ENCODE results near the gene STX3.
"Not testable (repeated sequence)": the region's sequence is repeated elsewhere in the genome, so short reads cannot be mapped to it uniquely, and the experiment has no call there.

STX3 gene

DNA sequence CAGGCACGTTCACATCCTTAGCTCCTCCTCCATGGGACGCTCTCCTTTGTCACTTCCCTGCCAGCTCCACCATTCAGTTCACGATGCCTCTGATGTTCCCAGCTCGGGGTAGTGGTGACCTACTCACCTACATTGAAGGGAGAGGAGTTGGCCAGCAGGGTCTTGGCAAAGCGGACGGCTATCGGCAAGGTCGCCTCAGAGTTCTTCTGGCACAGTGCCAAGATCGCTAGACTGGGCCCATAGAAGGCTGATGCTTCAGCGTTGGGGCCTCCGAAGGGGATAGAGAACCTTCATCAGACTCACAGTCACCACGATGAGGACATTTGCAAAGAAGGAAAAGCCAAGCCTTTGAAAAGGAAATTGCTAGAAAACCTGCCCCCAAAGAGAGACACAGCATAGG, 87.1 kb downstream of the STX3 start:
- H3K27ac ChIP-seq (replicated peaks), result no peak overlapping the region
- no peak overlapping the region for H3K4me3 ChIP-seq (replicated peaks; ENCODE audit: insufficient read depth, low read length)
- no peaks in the 10 kb centered on the region for H3K27me3 ChIP-seq (ENCODE audit: insufficient read depth, poor library complexity, severe bottlenecking)
- TF ChIP-seq SPI1 (IDR thresholded peaks at IDR 0.05; ENCODE audit: borderline replicate concordance, low read depth) (no peak), POLR2AphosphoS5 (IDR thresholded peaks at IDR 0.05; ENCODE audit: low read depth) (no peak), GABPA (IDR thresholded peaks at IDR 0.05; ENCODE audit: low read depth) (no peak), CTCF (IDR thresholded peaks at IDR 0.05; ENCODE audit: insufficient read depth, low read length) (no peak)
- TF ChIP-seq, protein P1, sequence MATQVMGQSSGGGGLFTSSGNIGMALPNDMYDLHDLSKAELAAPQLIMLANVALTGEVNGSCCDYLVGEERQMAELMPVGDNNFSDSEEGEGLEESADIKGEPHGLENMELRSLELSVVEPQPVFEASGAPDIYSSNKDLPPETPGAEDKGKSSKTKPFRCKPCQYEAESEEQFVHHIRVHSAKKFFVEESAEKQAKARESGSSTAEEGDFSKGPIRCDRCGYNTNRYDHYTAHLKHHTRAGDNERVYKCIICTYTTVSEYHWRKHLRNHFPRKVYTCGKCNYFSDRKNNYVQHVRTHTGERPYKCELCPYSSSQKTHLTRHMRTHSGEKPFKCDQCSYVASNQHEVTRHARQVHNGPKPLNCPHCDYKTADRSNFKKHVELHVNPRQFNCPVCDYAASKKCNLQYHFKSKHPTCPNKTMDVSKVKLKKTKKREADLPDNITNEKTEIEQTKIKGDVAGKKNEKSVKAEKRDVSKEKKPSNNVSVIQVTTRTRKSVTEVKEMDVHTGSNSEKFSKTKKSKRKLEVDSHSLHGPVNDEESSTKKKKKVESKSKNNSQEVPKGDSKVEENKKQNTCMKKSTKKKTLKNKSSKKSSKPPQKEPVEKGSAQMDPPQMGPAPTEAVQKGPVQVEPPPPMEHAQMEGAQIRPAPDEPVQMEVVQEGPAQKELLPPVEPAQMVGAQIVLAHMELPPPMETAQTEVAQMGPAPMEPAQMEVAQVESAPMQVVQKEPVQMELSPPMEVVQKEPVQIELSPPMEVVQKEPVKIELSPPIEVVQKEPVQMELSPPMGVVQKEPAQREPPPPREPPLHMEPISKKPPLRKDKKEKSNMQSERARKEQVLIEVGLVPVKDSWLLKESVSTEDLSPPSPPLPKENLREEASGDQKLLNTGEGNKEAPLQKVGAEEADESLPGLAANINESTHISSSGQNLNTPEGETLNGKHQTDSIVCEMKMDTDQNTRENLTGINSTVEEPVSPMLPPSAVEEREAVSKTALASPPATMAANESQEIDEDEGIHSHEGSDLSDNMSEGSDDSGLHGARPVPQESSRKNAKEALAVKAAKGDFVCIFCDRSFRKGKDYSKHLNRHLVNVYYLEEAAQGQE (IDR thresholded peaks at IDR 0.05; ENCODE audit: insufficient replicate concordance, low read depth), result no peak
- DNase-seq (ENCODE audit: low read depth in 1 of 2, low spot score in 1 of 2), result no peak

- no peak within 1 kb of the TSS for H3K4me3 ChIP-seq (replicated peaks; ENCODE audit: insufficient read depth, low read length)
- DNase-seq (ENCODE audit: low read depth in 1 of 2, low spot score in 1 of 2), result no peak
- no peaks in the 10 kb centered on the region for H3K27me3 ChIP-seq (ENCODE audit: insufficient read depth, poor library complexity, severe bottlenecking)
- TF ChIP-seq CTCF (IDR thresholded peaks at IDR 0.05; ENCODE audit: insufficient read depth, low read length) (no peak), SPI1 (IDR thresholded peaks at IDR 0.05; ENCODE audit: borderline replicate concordance, low read depth) (no peak), GABPA (IDR thresholded peaks at IDR 0.05; ENCODE audit: low read depth) (no peak), POLR2AphosphoS5 (IDR thresholded peaks at IDR 0.05; ENCODE audit: low read depth) (no peak)
- TF ChIP-seq, protein P1 (IDR thresholded peaks at IDR 0.05; ENCODE audit: insufficient replicate concordance, low read depth), result no peak
- no peak within 1 kb of the TSS for H3K27ac ChIP-seq (replicated peaks)
These were observed 90.2 kb downstream of the STX3 start, which contains the start of gene CBLIF for GRCh38 chr11:59845399-59845798. CBLIF (minus strand) TSS chr11:59845499; CDS start chr11:59845453, 46 bp downstream.

- Histone ChIP-seq H3K27ac (replicated peaks) (no peak overlapping the region), H3K4me3 (replicated peaks; ENCODE audit: insufficient read depth, low read length) (no peak overlapping the region), H3K27me3 (ENCODE audit: insufficient read depth, poor library complexity, severe bottlenecking) (no peaks in the 10 kb centered on the region)
- DNase-seq (ENCODE audit: low read depth in 1 of 2, low spot score in 1 of 2), result no peak
- TF ChIP-seq POLR2AphosphoS5 (IDR thresholded peaks at IDR 0.05; ENCODE audit: low read depth) (no peak), GABPA (IDR thresholded peaks at IDR 0.05; ENCODE audit: low read depth) (no peak), SPI1 (IDR thresholded peaks at IDR 0.05; ENCODE audit: borderline replicate concordance, low read depth) (no peak), CTCF (IDR thresholded peaks at IDR 0.05; ENCODE audit: insufficient read depth, low read length) (no peak)
These were observed 91.4 kb downstream of the STX3 start for GRCh38 chr11:59846556-59846955.

DNA sequence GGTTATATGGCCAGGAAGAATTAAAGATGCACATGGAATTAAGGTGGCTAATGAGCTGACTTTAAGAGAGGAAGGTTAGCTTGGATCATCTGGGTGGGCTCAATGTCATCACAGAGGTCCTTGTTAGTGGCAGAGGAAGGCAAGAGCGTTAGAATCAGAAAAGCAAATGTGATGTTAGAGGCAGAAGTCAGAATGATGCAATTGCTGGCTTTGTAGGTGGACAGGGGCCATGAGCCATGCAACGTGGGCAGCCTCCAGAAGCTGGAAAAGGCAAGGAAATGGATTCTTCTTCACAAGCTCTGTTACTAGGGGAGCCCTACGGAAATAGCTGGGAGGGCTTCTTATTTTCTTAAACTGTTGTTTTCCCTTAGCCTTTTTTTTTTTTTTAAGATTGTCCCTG, 92.5 kb downstream of the STX3 start:
- TF ChIP-seq POLR2AphosphoS5 (IDR thresholded peaks at IDR 0.05; ENCODE audit: low read depth) (no peak), CTCF (IDR thresholded peaks at IDR 0.05; ENCODE audit: insufficient read depth, low read length) (no peak), GABPA (IDR thresholded peaks at IDR 0.05; ENCODE audit: low read depth) (no peak), SPI1 (IDR thresholded peaks at IDR 0.05; ENCODE audit: borderline replicate concordance, low read depth) (no peak)
- TF ChIP-seq, protein P1 (IDR thresholded peaks at IDR 0.05; ENCODE audit: insufficient replicate concordance, low read depth), result no peak
- DNase-seq (ENCODE audit: low read depth in 1 of 2, low spot score in 1 of 2), result no peak
- Histone ChIP-seq H3K27me3 (ENCODE audit: insufficient read depth, poor library complexity, severe bottlenecking) (no peaks in the 10 kb centered on the region), H3K27ac (replicated peaks) (no peak overlapping the region), H3K4me3 (replicated peaks; ENCODE audit: insufficient read depth, low read length) (no peak overlapping the region)

GRCh38 chr11:59848439-59848838, 93.3 kb downstream of the STX3 start:
- not testable (repeated sequence) for DNase-seq (ENCODE audit: low read depth in 1 of 2, low spot score in 1 of 2)

More at GRCh38 chr11:59848439-59848838, 93.3 kb downstream of the STX3 start:
- not testable (repeated sequence) for H3K27ac ChIP-seq (replicated peaks); H3K4me3 ChIP-seq (replicated peaks; ENCODE audit: insufficient read depth, low read length); H3K27me3 ChIP-seq (ENCODE audit: insufficient read depth, poor library complexity, severe bottlenecking)

All from HL-60 (cell line).